C4-2B (cell line): ENCODE measurements around the gene CYP17A1.
"Not testable (repeated sequence)": the region's sequence is repeated elsewhere in the genome, so short reads cannot be mapped to it uniquely, and the experiment has no call there.

ENCODE experiments used
- H3K27ac ChIP-seq: fragments of 450-650 bp; 2 replicates; pipeline ENCODE4 v1.5.1; 2017
- ZFX ChIP-seq: fragments of 450-650 bp; IDR thresholded peaks from 2 replicates; pipeline ENCODE4 v1.6.1; 2017
- TF ChIP-seq, protein P1 (sequence below): fragments of 450-650 bp; conservative IDR thresholded peaks from 2 replicates; pipeline ENCODE4 v1.5.1; 2017; ENCODE audit warnings: mild to moderate bottlenecking

The CYP17A1 gene

GRCh38 chr10:102831322-102832071 lies 5.7 kb downstream of the CYP17A1 start:
- no peak overlapping the region for H3K27ac ChIP-seq
- TF ChIP-seq ZFX: no peak
- TF ChIP-seq, protein P1, sequence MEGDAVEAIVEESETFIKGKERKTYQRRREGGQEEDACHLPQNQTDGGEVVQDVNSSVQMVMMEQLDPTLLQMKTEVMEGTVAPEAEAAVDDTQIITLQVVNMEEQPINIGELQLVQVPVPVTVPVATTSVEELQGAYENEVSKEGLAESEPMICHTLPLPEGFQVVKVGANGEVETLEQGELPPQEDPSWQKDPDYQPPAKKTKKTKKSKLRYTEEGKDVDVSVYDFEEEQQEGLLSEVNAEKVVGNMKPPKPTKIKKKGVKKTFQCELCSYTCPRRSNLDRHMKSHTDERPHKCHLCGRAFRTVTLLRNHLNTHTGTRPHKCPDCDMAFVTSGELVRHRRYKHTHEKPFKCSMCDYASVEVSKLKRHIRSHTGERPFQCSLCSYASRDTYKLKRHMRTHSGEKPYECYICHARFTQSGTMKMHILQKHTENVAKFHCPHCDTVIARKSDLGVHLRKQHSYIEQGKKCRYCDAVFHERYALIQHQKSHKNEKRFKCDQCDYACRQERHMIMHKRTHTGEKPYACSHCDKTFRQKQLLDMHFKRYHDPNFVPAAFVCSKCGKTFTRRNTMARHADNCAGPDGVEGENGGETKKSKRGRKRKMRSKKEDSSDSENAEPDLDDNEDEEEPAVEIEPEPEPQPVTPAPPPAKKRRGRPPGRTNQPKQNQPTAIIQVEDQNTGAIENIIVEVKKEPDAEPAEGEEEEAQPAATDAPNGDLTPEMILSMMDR: no peak

GRCh38 chr10:102827597-102827975 lies 9.6 kb downstream of the CYP17A1 start:
- H3K27ac ChIP-seq: no peak overlapping the region
- no peak for TF ChIP-seq ZFX
- TF ChIP-seq, protein P1: no peak

GRCh38 chr10:102826148-102826796 lies 10.9 kb downstream of the CYP17A1 start:
- no peak for TF ChIP-seq ZFX
- TF ChIP-seq, protein P1: no peak
- no peak overlapping the region for H3K27ac ChIP-seq

- TF ChIP-seq ZFX: no peak
- TF ChIP-seq, protein P1: no peak
- no peak overlapping the region for H3K27ac ChIP-seq
These were observed 12.5 kb downstream of the CYP17A1 start for GRCh38 chr10:102824664-102825063.

DNA sequence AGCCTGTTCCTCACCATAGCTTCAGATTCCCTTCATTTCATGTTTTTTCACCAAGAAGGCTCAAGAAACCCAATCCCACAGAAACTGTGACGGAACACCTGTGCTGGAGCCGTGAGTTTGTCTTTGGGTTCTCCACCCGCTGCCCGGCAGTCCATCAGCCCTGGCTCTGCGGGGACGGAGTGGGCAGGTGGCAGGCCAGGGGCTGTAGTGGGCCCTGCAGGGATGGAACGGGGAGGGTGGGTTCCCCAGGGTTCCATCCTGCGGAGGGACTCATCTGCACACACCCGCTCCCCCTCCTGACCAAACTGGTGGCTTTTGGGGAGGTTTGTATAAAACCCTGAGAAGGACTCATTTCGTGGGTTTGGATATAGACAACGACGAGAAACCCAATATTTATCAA lies 15.0 kb downstream of the CYP17A1 start:
- TF ChIP-seq ZFX: no peak
- TF ChIP-seq, protein P1: no peak
- H3K27ac ChIP-seq: no peak overlapping the region

GRCh38 chr10:102820008-102820407 lies 17.2 kb downstream of the CYP17A1 start:
- H3K27ac ChIP-seq: not testable (repeated sequence)

DNA sequence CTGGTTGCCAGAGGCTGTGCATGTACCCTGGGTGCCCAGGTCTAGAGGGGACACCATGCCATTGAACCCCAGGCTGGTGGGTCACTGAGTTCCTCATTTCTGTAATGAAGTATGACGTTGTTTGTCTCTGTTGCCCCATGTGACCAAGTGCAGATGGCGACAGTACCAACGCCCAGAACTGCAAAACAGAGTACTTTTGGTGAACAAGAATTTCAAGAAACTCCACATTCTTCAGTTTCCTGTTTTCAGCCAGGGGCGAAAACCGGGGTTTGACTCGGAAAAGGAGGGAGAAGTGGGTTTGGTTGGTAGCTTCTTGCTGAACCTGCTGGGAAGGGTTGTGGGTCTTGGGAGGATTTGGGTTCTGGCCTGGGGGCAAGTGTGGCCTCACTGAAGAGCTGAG lies 18.2 kb downstream of the CYP17A1 start:
- no peak for TF ChIP-seq ZFX
- TF ChIP-seq, protein P1: no peak
- no peak overlapping the region for H3K27ac ChIP-seq

- H3K27ac ChIP-seq: no peak overlapping the region
- TF ChIP-seq, protein P1: no peak
- no peak for TF ChIP-seq ZFX
These were observed 20.0 kb downstream of the CYP17A1 start for GRCh38 chr10:102817175-102817574.
